ENCODE results near the gene SLC10A3. TPM values are rescaled to one million over a fixed set of nuclear protein-coding genes. Genes with fewer than 3 reads are reported as not detected.

The SLC10A3 gene
- total RNA-seq, 1 donor from 2014 or later, result 10.4 TPM

DNA sequence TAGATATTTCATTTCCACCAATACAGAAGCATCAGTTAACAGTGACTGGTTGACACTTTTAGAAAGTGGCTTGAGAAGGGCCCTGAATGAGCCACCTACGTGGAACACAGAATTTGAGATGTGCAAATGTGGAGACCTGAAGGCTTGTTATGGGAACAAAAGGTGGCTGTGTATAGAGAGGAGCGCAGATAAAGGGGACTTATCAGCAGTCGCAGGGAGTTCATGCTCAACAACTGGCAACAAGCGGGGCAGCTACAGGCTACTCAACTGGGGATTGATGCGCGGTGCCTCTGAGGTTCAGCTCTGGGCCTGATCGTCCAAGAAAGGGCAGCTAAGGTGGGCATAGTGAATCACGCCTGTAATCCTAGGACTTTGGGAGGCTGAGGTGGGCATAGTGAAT is 29.0 kb upstream of the SLC10A3 start:
- Histone ChIP-seq H3K9me3 (replicated peaks) (no peaks in the 10 kb centered on the region), H3K36me3 (no peaks in the 10 kb centered on the region), H3K4me3 (no peak overlapping the region), H3K27me3 (ENCODE audit: low read depth) (no peaks in the 10 kb centered on the region), H3K4me1 (peaks cover 22% of the 10 kb centered on the region), H3K27ac (replicated peaks) (no peak overlapping the region)
- intact Hi-C loops (cut with micrococcal nuclease), result no loop called here
- no peak for DNase-seq
- TF ChIP-seq, protein P1, sequence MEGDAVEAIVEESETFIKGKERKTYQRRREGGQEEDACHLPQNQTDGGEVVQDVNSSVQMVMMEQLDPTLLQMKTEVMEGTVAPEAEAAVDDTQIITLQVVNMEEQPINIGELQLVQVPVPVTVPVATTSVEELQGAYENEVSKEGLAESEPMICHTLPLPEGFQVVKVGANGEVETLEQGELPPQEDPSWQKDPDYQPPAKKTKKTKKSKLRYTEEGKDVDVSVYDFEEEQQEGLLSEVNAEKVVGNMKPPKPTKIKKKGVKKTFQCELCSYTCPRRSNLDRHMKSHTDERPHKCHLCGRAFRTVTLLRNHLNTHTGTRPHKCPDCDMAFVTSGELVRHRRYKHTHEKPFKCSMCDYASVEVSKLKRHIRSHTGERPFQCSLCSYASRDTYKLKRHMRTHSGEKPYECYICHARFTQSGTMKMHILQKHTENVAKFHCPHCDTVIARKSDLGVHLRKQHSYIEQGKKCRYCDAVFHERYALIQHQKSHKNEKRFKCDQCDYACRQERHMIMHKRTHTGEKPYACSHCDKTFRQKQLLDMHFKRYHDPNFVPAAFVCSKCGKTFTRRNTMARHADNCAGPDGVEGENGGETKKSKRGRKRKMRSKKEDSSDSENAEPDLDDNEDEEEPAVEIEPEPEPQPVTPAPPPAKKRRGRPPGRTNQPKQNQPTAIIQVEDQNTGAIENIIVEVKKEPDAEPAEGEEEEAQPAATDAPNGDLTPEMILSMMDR (IDR thresholded peaks at IDR 0.05; ENCODE audit: borderline replicate concordance), result no peak

DNA sequence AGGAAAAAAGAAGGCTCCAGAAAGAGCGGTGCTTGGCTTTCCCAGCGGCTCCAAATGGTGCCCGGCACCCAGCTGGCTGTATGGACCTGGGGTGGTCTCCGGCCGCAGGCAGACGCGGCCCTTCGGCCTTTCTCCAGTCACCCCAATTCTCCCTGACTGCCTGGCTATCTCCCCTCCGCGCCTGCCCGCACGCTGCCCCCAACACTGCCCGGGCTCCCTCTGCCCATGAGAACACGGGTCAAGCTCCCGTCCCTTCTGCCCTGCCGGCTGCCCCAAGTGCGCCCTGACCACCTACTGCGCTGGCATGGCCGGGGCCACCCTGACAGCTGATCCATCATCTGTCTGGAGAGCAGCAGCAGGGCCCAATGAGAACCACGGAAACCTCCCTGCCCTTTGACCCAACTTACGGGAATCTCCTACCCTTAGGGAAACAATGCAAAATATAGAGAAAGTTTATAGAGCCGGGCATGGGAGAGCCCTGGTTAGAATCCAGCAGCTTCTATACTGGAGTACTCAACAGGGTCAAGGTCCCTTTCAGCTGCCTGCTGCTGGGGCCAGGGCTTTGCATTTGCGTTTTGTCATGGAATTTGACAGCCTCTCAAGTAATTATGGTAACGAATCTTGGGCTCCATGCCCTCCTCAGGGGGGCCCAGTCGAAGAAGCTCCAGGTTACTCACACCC is 26.8 kb upstream of the SLC10A3 start:
- intact Hi-C loops (cut with micrococcal nuclease), result no loop called here
- TF ChIP-seq, protein P1 (IDR thresholded peaks at IDR 0.05; ENCODE audit: borderline replicate concordance), result no peak
- Histone ChIP-seq H3K4me1 (peaks cover 22% of the 10 kb centered on the region), H3K9me3 (replicated peaks) (no peaks in the 10 kb centered on the region), H3K36me3 (no peaks in the 10 kb centered on the region), H3K4me3 (peak overlapping the region; percentile 78), H3K27ac (replicated peaks) (peak overlapping the region; percentile 94), H3K27me3 (ENCODE audit: low read depth) (no peaks in the 10 kb centered on the region)
- no peak for DNase-seq

DNA sequence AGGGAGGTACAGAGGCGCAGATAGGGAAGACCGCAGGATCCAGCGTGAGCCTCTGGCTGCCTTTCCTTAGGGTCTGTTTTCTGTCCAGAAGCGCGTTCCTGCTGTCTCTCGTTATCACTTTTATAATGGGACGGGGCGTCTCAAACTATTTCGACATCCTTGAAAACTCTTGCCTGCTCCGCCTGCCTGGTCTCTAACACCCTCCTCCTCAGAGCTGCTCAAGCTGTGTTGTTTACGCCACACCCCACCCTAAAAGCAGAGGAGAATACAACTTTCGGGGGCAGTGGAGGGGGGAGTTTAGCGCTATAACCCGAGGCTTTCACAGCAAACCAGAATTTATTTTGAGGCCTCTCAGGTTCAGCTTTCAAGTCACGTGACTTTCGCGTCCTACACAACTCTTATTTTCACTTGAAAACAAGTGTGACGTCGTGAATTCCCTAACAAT is 26.2 kb upstream of the SLC10A3 start:
- intact Hi-C loops (cut with micrococcal nuclease), result no loop called here
- Histone ChIP-seq H3K36me3 (no peaks in the 10 kb centered on the region), H3K27ac (replicated peaks) (peak overlapping the region; percentile 94), H3K4me1 (peaks cover 22% of the 10 kb centered on the region), H3K9me3 (replicated peaks) (no peaks in the 10 kb centered on the region), H3K4me3 (peak overlapping the region; percentile 78), H3K27me3 (ENCODE audit: low read depth) (no peaks in the 10 kb centered on the region)
- TF ChIP-seq, protein P1 (IDR thresholded peaks at IDR 0.05; ENCODE audit: borderline replicate concordance), result no peak
- DNase-seq, result no peak

DNA sequence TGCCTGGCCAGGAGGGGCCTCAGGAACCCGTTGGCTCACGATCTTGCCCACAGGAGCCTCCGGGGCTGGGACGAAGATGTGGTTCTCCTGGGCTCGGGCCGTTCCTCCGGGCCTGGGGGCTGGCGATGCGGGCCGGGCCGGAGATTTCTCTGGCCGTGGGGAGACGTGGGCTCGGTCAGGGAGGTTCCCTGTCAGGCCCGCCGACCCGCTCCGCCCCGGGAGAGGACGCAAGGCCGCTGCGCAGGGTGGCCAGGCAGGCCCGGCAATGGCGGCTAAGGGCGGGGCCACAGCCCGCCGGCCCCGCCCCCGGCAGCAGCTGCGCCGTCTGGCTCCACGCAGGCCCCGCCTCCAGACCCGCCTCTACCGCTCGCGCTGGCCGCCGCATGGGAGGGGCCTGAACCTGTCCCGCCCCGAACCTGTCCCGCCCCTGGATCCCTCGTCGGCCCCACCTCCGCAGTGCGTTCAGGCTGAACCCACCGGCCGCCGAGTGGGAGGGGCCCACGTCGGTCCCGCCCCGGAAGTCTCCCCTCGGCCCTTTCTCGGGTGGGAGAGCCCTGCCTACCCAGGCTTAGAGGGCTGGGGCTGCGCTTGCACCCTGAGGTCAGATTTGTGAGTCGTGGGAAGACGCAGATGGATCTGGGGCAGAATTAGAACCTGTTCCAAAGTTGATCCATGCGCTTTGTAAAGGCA is 25.7 kb upstream of the SLC10A3 start, which contains the start of gene FAM3A:
Gene FAM3A (minus strand): TSS at position 267 of the 690 bp plus-strand sequence. CDS start 460 bp downstream, outside the sequence.
- peaks cover 22% of the 10 kb centered on the region for H3K4me1 ChIP-seq
- peak within 1 kb of the TSS; percentile 78 for H3K4me3 ChIP-seq
- no peaks in the 10 kb centered on the region for H3K36me3 ChIP-seq
- peak within 1 kb of the TSS; percentile 94 for H3K27ac ChIP-seq (replicated peaks)
- TF ChIP-seq, protein P1 (IDR thresholded peaks at IDR 0.05; ENCODE audit: borderline replicate concordance), result no peak
- no peaks in the 10 kb centered on the region for H3K9me3 ChIP-seq (replicated peaks)
- DNase-seq, result peak; percentile 94
- no peaks in the 10 kb centered on the region for H3K27me3 ChIP-seq (ENCODE audit: low read depth)
- intact Hi-C loops (cut with micrococcal nuclease), result no loop called here

DNA sequence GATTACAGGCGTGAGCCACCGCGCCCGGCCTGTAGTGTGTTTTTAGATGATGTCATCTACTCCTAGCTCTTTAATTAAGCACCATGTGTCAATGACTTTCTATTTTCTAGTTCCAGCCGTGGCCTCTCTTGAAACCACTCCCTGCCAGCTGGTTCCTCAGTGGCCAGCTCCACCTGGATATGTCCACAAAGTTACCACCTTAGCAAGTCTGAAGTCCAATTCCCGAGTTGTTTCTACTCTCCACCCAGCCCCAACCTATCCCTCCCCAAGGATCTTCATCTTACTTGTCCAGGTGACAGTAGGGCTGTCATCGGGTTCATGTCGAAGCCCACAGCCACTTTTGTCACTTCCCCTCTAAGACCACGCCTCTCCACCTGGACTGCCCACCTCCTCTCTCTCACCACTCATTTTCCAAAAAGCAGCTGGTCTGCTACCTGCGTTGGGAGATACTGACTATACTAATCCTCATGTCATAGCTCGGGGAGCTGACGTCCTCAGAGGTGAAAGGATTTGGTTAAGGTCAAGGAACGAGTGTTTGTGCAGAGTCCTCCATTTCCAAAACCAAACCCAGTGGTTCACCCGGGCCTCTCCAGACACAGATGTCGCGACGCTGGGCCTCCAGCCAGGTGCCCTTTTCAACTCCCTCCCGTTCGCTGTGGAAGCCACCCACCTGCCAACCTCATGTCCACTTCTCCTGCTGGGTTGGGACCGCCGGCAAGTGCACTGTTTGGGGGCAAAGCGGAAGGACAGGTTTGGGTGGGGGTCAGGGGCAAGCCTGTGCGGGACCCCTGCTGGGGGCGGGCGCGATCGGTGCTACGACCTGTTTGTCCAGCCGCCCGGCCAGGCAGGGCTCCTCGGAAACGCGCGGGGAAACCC is 24.9 kb upstream of the SLC10A3 start:
- Histone ChIP-seq H3K4me3 (peak overlapping the region; percentile 78), H3K9me3 (replicated peaks) (no peaks in the 10 kb centered on the region), H3K27ac (replicated peaks) (peak overlapping the region; percentile 94), H3K4me1 (peaks cover 22% of the 10 kb centered on the region), H3K36me3 (no peaks in the 10 kb centered on the region), H3K27me3 (ENCODE audit: low read depth) (no peaks in the 10 kb centered on the region)
- no peak for DNase-seq
- TF ChIP-seq, protein P1 (IDR thresholded peaks at IDR 0.05; ENCODE audit: borderline replicate concordance), result no peak
- intact Hi-C loops (cut with micrococcal nuclease), result no loop called here

All from left ventricle myocardium inferior (tissue), 1 donor.